ENCODE data around the gene INSR.

Gene INSR

DNA sequence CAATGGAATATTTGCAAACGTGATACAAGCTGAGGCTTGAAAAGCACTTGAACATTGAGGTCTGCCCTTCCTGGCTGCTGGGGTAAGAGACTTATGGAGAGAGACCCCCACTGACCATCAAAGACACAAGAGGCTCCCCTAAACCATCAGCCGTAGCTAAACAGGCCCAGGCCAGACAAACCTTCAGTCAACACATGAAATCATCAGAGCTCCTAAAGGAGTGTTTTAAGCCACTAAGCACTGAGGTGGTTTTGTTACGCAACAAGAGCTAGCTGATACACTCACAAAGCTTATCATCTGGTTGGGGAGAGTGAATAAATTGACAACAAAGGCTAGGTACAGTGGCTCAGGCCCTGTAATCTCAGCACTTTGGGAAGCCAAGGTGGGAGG lies 114.3 kb downstream of the INSR start:
- TF ChIP-seq YY1 (IDR thresholded peaks at IDR 0.05; ENCODE audit: low read depth) (no peak), CREB1 (IDR thresholded peaks at IDR 0.05; ENCODE audit: low read depth) (no peak), CEBPB (IDR thresholded peaks at IDR 0.05) (peak; percentile 37; the same call in 1 of the 2 replicates), ZBTB7A (IDR thresholded peaks at IDR 0.05; ENCODE audit: low read depth) (no peak)

DNA sequence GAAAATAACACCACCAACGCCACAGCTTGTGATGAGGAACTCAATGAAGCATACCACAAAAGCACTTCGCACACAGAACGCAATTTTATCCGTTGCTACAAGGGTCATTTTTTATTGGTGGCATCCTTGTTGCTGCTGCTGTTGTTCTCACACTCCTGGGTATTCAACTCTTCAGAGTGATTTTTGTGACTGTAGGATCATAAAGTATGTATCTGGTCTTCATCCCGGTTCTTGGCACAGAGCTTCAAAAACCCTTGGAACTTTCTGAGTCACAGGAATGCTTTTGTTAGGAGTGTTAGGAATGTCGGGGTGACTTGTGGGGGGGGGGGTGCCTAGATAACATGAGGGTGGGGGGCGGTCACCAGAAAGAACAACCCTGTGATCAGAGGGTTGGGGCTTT lies 116.3 kb downstream of the INSR start:
- no peak for TF ChIP-seq EP300 (IDR thresholded peaks at IDR 0.05; ENCODE audit: borderline replicate concordance)
- no peak for TF ChIP-seq RAD21 (IDR thresholded peaks at IDR 0.05; ENCODE audit: low read depth)
- TF ChIP-seq YY1 (IDR thresholded peaks at IDR 0.05; ENCODE audit: low read depth), result no peak
- no peak for TF ChIP-seq ZBTB7A (IDR thresholded peaks at IDR 0.05; ENCODE audit: low read depth)

GRCh38 chr19:7176792-7177191 lies 117.4 kb downstream of the INSR start:
- no peak for TF ChIP-seq FOXM1 (IDR thresholded peaks at IDR 0.05; ENCODE audit: borderline replicate concordance, low read depth)
- no peak for TF ChIP-seq TAF1 (IDR thresholded peaks at IDR 0.05; ENCODE audit: low read depth)
- TF ChIP-seq ZBTB7A (IDR thresholded peaks at IDR 0.05; ENCODE audit: low read depth), result no peak
- TF ChIP-seq YY1 (IDR thresholded peaks at IDR 0.05; ENCODE audit: low read depth), result no peak
- TF ChIP-seq CREB1 (IDR thresholded peaks at IDR 0.05; ENCODE audit: low read depth), result no peak
- TF ChIP-seq, protein P1, sequence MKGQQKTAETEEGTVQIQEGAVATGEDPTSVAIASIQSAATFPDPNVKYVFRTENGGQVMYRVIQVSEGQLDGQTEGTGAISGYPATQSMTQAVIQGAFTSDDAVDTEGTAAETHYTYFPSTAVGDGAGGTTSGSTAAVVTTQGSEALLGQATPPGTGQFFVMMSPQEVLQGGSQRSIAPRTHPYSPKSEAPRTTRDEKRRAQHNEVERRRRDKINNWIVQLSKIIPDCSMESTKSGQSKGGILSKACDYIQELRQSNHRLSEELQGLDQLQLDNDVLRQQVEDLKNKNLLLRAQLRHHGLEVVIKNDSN (IDR thresholded peaks at IDR 0.05), result no peak
- TF ChIP-seq, protein P2, sequence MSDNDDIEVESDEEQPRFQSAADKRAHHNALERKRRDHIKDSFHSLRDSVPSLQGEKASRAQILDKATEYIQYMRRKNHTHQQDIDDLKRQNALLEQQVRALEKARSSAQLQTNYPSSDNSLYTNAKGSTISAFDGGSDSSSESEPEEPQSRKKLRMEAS (IDR thresholded peaks at IDR 0.05), result no peak

GRCh38 chr19:7172794-7173193 lies 121.4 kb downstream of the INSR start:
- TF ChIP-seq EP300 (IDR thresholded peaks at IDR 0.05; ENCODE audit: borderline replicate concordance), result no peak
- TF ChIP-seq, protein P3, sequence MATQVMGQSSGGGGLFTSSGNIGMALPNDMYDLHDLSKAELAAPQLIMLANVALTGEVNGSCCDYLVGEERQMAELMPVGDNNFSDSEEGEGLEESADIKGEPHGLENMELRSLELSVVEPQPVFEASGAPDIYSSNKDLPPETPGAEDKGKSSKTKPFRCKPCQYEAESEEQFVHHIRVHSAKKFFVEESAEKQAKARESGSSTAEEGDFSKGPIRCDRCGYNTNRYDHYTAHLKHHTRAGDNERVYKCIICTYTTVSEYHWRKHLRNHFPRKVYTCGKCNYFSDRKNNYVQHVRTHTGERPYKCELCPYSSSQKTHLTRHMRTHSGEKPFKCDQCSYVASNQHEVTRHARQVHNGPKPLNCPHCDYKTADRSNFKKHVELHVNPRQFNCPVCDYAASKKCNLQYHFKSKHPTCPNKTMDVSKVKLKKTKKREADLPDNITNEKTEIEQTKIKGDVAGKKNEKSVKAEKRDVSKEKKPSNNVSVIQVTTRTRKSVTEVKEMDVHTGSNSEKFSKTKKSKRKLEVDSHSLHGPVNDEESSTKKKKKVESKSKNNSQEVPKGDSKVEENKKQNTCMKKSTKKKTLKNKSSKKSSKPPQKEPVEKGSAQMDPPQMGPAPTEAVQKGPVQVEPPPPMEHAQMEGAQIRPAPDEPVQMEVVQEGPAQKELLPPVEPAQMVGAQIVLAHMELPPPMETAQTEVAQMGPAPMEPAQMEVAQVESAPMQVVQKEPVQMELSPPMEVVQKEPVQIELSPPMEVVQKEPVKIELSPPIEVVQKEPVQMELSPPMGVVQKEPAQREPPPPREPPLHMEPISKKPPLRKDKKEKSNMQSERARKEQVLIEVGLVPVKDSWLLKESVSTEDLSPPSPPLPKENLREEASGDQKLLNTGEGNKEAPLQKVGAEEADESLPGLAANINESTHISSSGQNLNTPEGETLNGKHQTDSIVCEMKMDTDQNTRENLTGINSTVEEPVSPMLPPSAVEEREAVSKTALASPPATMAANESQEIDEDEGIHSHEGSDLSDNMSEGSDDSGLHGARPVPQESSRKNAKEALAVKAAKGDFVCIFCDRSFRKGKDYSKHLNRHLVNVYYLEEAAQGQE (IDR thresholded peaks at IDR 0.05; ENCODE audit: low read depth), result no peak
- no peak for TF ChIP-seq ZBTB7A (IDR thresholded peaks at IDR 0.05; ENCODE audit: low read depth)
- TF ChIP-seq CEBPB (IDR thresholded peaks at IDR 0.05), result no peak
- TF ChIP-seq EGR1 (IDR thresholded peaks at IDR 0.05), result no peak
- no peak for TF ChIP-seq TAF1 (IDR thresholded peaks at IDR 0.05; ENCODE audit: low read depth)
- no peak for TF ChIP-seq FOXM1 (IDR thresholded peaks at IDR 0.05; ENCODE audit: borderline replicate concordance, low read depth)
- no peak for TF ChIP-seq RAD21 (IDR thresholded peaks at IDR 0.05; ENCODE audit: low read depth)
- TF ChIP-seq NFIC (IDR thresholded peaks at IDR 0.05), result no peak
- no peak for TF ChIP-seq TEAD4 (IDR thresholded peaks at IDR 0.05)
- no peak for TF ChIP-seq CREB1 (IDR thresholded peaks at IDR 0.05; ENCODE audit: low read depth)
- no peak for TF ChIP-seq TCF12 (IDR thresholded peaks at IDR 0.05; ENCODE audit: low read depth)
- no peak for TF ChIP-seq YY1 (IDR thresholded peaks at IDR 0.05; ENCODE audit: low read depth)
- TF ChIP-seq, protein P1 (IDR thresholded peaks at IDR 0.05), result no peak
- TF ChIP-seq, protein P2 (IDR thresholded peaks at IDR 0.05), result no peak

- TF ChIP-seq, protein P3 (IDR thresholded peaks at IDR 0.05; ENCODE audit: low read depth), result no peak
- TF ChIP-seq, protein P1 (IDR thresholded peaks at IDR 0.05), result no peak
- TF ChIP-seq EGR1 (IDR thresholded peaks at IDR 0.05), result no peak
- TF ChIP-seq ZBTB7A (IDR thresholded peaks at IDR 0.05; ENCODE audit: low read depth), result no peak
- TF ChIP-seq NFIC (IDR thresholded peaks at IDR 0.05), result no peak
- TF ChIP-seq TCF12 (IDR thresholded peaks at IDR 0.05; ENCODE audit: low read depth), result no peak
- TF ChIP-seq TAF1 (IDR thresholded peaks at IDR 0.05; ENCODE audit: low read depth), result no peak
- TF ChIP-seq TEAD4 (IDR thresholded peaks at IDR 0.05), result no peak
- TF ChIP-seq FOXM1 (IDR thresholded peaks at IDR 0.05; ENCODE audit: borderline replicate concordance, low read depth), result no peak
- TF ChIP-seq CEBPB (IDR thresholded peaks at IDR 0.05), result no peak
- TF ChIP-seq EP300 (IDR thresholded peaks at IDR 0.05; ENCODE audit: borderline replicate concordance), result no peak
- TF ChIP-seq, protein P2 (IDR thresholded peaks at IDR 0.05), result no peak
- TF ChIP-seq CREB1 (IDR thresholded peaks at IDR 0.05; ENCODE audit: low read depth), result no peak
- no peak for TF ChIP-seq RAD21 (IDR thresholded peaks at IDR 0.05; ENCODE audit: low read depth)
- no peak for TF ChIP-seq YY1 (IDR thresholded peaks at IDR 0.05; ENCODE audit: low read depth)
Observed at GRCh38 chr19:7170983-7171382, 123.2 kb downstream of the INSR start.

DNA sequence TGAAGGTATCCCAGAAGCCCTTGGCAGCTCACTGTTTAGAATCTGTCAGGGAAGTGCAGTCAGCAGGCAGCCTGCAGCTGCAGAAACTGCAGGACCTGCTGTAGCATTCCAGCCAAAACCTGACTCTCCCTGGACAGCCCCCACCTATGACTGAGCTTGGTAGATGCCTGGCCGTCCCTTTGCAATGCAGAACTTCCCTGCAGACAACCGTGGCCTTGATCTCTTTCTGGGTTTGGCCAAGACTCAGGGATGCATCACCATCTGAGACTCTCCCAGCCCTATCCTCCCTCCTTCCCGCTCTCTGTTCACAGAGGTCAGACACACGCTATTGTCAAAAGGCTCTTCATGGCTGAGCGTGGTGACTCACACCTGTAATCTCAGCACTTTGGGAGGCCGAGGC lies 125.3 kb downstream of the INSR start:
- TF ChIP-seq YY1 (IDR thresholded peaks at IDR 0.05; ENCODE audit: low read depth), result no peak
- no peak for TF ChIP-seq TEAD4 (IDR thresholded peaks at IDR 0.05)
- TF ChIP-seq TAF1 (IDR thresholded peaks at IDR 0.05; ENCODE audit: low read depth), result no peak
- TF ChIP-seq CEBPB (IDR thresholded peaks at IDR 0.05), result no peak
- no peak for TF ChIP-seq NFIC (IDR thresholded peaks at IDR 0.05)
- TF ChIP-seq, protein P1 (IDR thresholded peaks at IDR 0.05), result no peak
- TF ChIP-seq RAD21 (IDR thresholded peaks at IDR 0.05; ENCODE audit: low read depth), result no peak
- no peak for TF ChIP-seq EP300 (IDR thresholded peaks at IDR 0.05; ENCODE audit: borderline replicate concordance)
- TF ChIP-seq, protein P3 (IDR thresholded peaks at IDR 0.05; ENCODE audit: low read depth), result no peak
- no peak for TF ChIP-seq TCF12 (IDR thresholded peaks at IDR 0.05; ENCODE audit: low read depth)
- TF ChIP-seq FOXM1 (IDR thresholded peaks at IDR 0.05; ENCODE audit: borderline replicate concordance, low read depth), result no peak
- no peak for TF ChIP-seq CREB1 (IDR thresholded peaks at IDR 0.05; ENCODE audit: low read depth)
- TF ChIP-seq, protein P2 (IDR thresholded peaks at IDR 0.05), result no peak
- no peak for TF ChIP-seq ZBTB7A (IDR thresholded peaks at IDR 0.05; ENCODE audit: low read depth)

Measured in Ishikawa (cell line).